Adipocyte (in vitro differentiated cells): ENCODE results near the gene CYTH1.

Experiments
- DNase-seq: peaks from one replicate; pipeline ENCODE4 v3.0.0-alpha.2; 2015; ENCODE audit warnings: low read depth
- H3K27me3 ChIP-seq: replicated peaks from 2 replicates; pipeline ENCODE4 v1.7.0; 2013; ENCODE audit warnings: mild to moderate bottlenecking, low read length, moderate library complexity; ENCODE audit not compliant: control insufficient read depth, insufficient read depth
- H3K36me3 ChIP-seq: 2 replicates; pipeline ENCODE4 v1.7.0; 2013; ENCODE audit warnings: low read length, mild to moderate bottlenecking, moderate library complexity; ENCODE audit not compliant: control insufficient read depth, insufficient read depth, severe bottlenecking
- H3K4me1 ChIP-seq: 2 replicates; pipeline ENCODE4 v1.7.0; 2013; ENCODE audit warnings: mild to moderate bottlenecking, low read length, moderate library complexity; ENCODE audit not compliant: control insufficient read depth, insufficient read depth
- H3K4me3 ChIP-seq: 2 replicates; pipeline ENCODE4 v1.7.0; 2013; ENCODE audit warnings: mild to moderate bottlenecking, low read length, moderate library complexity
- H3K9ac ChIP-seq: 2 replicates; pipeline ENCODE4 v1.7.0; 2013; ENCODE audit warnings: mild to moderate bottlenecking, low read length, moderate library complexity
- H3K9me3 ChIP-seq: 2 replicates; pipeline ENCODE4 v1.7.0; 2013; ENCODE audit warnings: mild to moderate bottlenecking, low read length, moderate library complexity; ENCODE audit not compliant: control insufficient read depth

Gene CYTH1

DNA sequence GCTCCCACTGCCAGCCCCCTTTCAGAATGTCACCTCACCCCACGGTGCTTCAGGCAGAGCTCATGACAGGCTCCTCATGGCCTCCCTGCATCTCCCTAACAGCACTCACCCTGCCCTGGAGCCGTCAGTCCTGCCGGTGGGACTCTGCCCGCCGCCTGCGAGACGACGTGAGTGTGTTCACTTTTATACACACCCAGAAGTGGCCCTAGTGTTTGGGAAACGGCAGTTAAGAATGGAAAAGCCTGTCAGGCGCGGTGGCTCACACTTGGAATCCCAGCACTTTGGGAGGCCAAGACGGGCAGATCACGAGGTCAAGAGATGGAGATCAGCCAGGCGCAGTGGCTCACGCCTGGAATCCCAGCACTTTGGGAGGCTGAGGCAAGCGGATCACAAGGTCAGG, 12.3 kb upstream of the CYTH1 start:
- peaks cover 33% of the 10 kb centered on the region for H3K4me1 ChIP-seq
- H3K4me3 ChIP-seq: no peak overlapping the region
- H3K36me3 ChIP-seq: peaks cover 59% of the 10 kb centered on the region
- DNase-seq: no peak
- H3K9me3 ChIP-seq: no peaks in the 10 kb centered on the region
- no peaks in the 10 kb centered on the region for H3K27me3 ChIP-seq
- no peak overlapping the region for H3K9ac ChIP-seq

DNA sequence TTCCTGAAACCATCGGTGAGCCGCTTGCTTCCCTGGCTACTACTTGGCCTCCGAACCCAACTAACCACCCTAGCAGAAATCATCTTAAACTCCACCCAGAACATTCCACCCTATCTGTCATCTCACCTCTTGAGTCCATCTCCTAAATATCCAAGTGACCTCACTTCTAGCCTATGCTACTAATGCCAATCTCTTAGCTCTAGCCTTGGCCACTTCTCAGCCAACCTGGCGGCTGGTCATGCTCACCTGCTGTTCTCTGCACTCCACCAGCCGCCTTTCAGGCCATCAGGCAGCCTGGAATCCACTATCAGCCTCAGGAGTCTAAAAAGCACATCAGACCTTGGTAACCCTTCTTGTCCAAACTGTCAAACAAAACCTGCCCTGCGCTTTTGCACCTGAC, 11.9 kb upstream of the CYTH1 start:
- H3K4me1 ChIP-seq: peaks cover 37% of the 10 kb centered on the region
- no peak overlapping the region for H3K4me3 ChIP-seq
- H3K27me3 ChIP-seq: no peaks in the 10 kb centered on the region
- no peak for DNase-seq
- H3K9ac ChIP-seq: no peak overlapping the region
- no peaks in the 10 kb centered on the region for H3K9me3 ChIP-seq
- peaks cover 54% of the 10 kb centered on the region for H3K36me3 ChIP-seq

DNA sequence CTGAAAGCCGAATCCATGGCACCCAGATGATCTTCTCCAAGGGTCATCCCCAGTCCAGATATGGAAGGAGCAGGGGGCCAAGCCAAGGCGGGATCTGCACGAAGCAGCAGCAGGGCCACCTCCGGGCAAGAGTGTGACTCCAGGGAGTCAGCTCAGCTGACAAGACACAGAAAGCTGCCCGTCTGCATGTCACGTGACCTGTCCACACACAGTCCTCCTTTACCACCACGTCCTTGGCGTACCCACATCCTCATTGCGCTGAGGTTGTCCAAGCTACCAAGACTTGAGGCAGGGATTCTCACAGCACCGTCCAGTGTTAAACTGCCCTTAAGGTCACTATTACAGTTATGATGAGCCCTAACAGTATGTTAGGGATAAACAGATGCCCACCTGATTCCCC, 11.3 kb upstream of the CYTH1 start:
- H3K27me3 ChIP-seq: no peaks in the 10 kb centered on the region
- H3K9ac ChIP-seq: no peak overlapping the region
- DNase-seq: no peak
- H3K36me3 ChIP-seq: peaks cover 51% of the 10 kb centered on the region
- H3K4me3 ChIP-seq: no peak overlapping the region
- no peaks in the 10 kb centered on the region for H3K9me3 ChIP-seq
- H3K4me1 ChIP-seq: peaks cover 37% of the 10 kb centered on the region

- Histone ChIP-seq H3K4me3 (no peak overlapping the region), H3K36me3 (peaks cover 39% of the 10 kb centered on the region), H3K9ac (no peak overlapping the region), H3K27me3 (no peaks in the 10 kb centered on the region), H3K4me1 (peaks cover 36% of the 10 kb centered on the region), H3K9me3 (no peaks in the 10 kb centered on the region)
- DNase-seq: no peak
Measured at GRCh38 chr17:78791840-78792709, 10.0 kb upstream of the CYTH1 start.

DNA sequence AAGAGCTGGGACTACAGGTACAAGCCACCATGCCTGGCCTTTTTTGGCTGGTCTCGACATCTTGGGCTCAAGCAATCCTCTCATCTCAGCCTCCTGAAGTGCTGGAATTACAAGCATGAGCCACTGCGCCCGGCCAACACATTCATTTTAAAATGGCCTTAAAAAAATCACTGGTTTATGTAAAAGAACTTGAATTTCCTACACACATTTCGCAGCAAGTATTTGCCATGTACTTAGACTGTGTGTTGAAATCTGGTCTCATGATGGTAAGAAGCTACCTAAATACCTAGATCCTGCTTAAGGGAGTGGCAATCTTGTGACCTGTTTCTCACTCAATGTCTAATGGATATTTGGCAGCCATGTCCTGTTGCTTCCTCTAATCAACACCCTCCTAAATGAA, 8.5 kb upstream of the CYTH1 start:
- no peak overlapping the region for H3K9ac ChIP-seq
- H3K36me3 ChIP-seq: peaks cover 24% of the 10 kb centered on the region
- no peak overlapping the region for H3K4me3 ChIP-seq
- H3K4me1 ChIP-seq: peaks cover 33% of the 10 kb centered on the region
- no peaks in the 10 kb centered on the region for H3K9me3 ChIP-seq
- no peaks in the 10 kb centered on the region for H3K27me3 ChIP-seq
- DNase-seq: no peak

DNA sequence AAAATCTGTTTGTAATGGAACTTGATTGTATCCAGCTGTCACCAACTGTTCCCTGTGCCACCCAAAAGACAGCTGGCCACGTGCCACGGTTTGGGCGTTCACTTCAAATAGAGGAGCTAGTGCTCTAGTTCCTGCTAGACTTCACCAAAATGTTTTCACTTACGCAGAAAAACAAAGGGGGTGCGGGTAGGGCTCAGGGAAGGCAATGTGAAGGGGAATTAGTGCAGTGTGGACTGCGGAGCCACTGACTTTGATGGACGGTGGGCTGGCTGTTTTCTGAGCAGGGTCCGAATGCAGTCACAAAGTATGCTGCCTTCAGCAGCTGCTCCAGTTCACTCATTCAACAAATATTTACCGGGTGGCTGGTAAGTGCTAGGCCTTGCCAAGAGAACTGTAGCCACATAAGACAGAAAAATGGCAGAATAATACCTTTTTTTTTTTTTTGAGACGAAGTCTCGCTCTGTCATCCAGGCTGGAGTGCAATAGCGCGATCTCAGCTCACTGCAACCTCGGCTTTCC, 7.6 kb upstream of the CYTH1 start:
- peak; percentile 71 for DNase-seq
- no peak overlapping the region for H3K9ac ChIP-seq
- H3K9me3 ChIP-seq: no peaks in the 10 kb centered on the region
- no peaks in the 10 kb centered on the region for H3K27me3 ChIP-seq
- H3K4me1 ChIP-seq: peaks cover 33% of the 10 kb centered on the region
- H3K36me3 ChIP-seq: peaks cover 17% of the 10 kb centered on the region
- peak overlapping the region; percentile 1 for H3K4me3 ChIP-seq

- Histone ChIP-seq H3K9me3 (no peaks in the 10 kb centered on the region), H3K9ac (no peak overlapping the region), H3K4me3 (peak overlapping the region; percentile 1), H3K27me3 (no peaks in the 10 kb centered on the region), H3K36me3 (peaks cover 13% of the 10 kb centered on the region), H3K4me1 (peaks cover 33% of the 10 kb centered on the region)
- DNase-seq: no peak
Measured at GRCh38 chr17:78789149-78789662, 7.1 kb upstream of the CYTH1 start.

GRCh38 chr17:78788451-78788850, 6.4 kb upstream of the CYTH1 start:
- Histone ChIP-seq H3K9me3 (no peaks in the 10 kb centered on the region), H3K4me3 (no peak overlapping the region), H3K9ac (no peak overlapping the region), H3K27me3 (no peaks in the 10 kb centered on the region), H3K4me1 (peaks cover 33% of the 10 kb centered on the region), H3K36me3 (peaks cover 9% of the 10 kb centered on the region)
- DNase-seq: no peak

GRCh38 chr17:78787444-78787843, 5.4 kb upstream of the CYTH1 start:
- Histone ChIP-seq H3K27me3 (no peaks in the 10 kb centered on the region), H3K9ac (no peak overlapping the region), H3K9me3 (no peaks in the 10 kb centered on the region), H3K36me3 (peaks cover 3% of the 10 kb centered on the region), H3K4me3 (no peak overlapping the region), H3K4me1 (peaks cover 36% of the 10 kb centered on the region)
- no peak for DNase-seq

DNA sequence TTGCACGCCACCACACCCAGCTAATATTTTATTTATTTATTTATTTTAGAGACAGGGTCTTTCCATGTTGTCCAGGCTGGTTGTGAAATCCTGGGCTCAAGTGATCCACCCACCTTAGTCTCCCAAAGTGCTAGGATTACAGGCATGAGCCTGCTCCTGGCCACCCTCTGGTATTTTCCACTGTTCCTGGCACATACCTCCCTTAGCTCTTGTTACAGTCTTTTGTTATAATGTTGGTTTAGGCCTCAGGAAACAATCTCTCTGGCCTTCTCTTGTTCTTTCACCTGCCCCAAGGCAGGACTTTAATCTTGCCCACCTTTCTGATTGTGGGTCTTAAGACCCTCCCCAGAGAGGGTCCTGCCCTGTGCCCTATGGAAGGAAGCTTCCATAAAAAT, 3.6 kb upstream of the CYTH1 start:
- Histone ChIP-seq H3K9me3 (no peaks in the 10 kb centered on the region), H3K36me3 (peaks cover 3% of the 10 kb centered on the region), H3K4me1 (peaks cover 19% of the 10 kb centered on the region), H3K27me3 (no peaks in the 10 kb centered on the region), H3K9ac (no peak overlapping the region), H3K4me3 (no peak overlapping the region)
- DNase-seq: no peak

GRCh38 chr17:78785011-78785662, 3.1 kb upstream of the CYTH1 start:
- Histone ChIP-seq H3K4me1 (peaks cover 17% of the 10 kb centered on the region), H3K36me3 (peaks cover 3% of the 10 kb centered on the region), H3K4me3 (no peak overlapping the region), H3K9ac (no peak overlapping the region), H3K27me3 (no peaks in the 10 kb centered on the region), H3K9me3 (no peaks in the 10 kb centered on the region)
- DNase-seq: no peak
